GM12878 (cell line): ENCODE measurements around the gene PMF1.

Source experiments
- E4F1 ChIP-seq: fragments of 450-650 bp; IDR thresholded peaks from 2 replicates; pipeline ENCODE4 v1.6.1; 2018; ENCODE audit warnings: borderline replicate concordance, mild to moderate bottlenecking; ENCODE audit not compliant: partially characterized antibody
- FOXM1 ChIP-seq: IDR thresholded peaks from 2 replicates; pipeline ENCODE4 v1.6.1; 2012; ENCODE audit warnings: low read depth, mild to moderate bottlenecking, inconsistent platforms, low read length, moderate library complexity
- JUNB ChIP-seq: IDR thresholded peaks from 2 replicates; pipeline ENCODE4 v1.6.1; 2016; ENCODE audit warnings: antibody characterized with exemption, mild to moderate bottlenecking
- RBBP5 ChIP-seq: fragments of 200-600 bp; sonication (generic); conservative IDR thresholded peaks from 2 replicates; pipeline ENCODE4 v1.6.1; 2016
- SPI1 ChIP-seq: IDR thresholded peaks from 2 replicates; pipeline ENCODE4 v1.6.1; 2011; ENCODE audit warnings: low read depth, mild to moderate bottlenecking, low read length, moderate library complexity, borderline replicate concordance; ENCODE audit not compliant: insufficient read depth
- TF ChIP-seq, protein P1 (sequence below), 3 experiments: IDR thresholded peaks in 2 of 3; conservative IDR thresholded peaks in 1 of 3; 2 replicates each; pipeline ENCODE4 v1.5.1; 2011; ENCODE audit warnings: low read depth in 3 of 3, low read length in 3 of 3, mild to moderate bottlenecking in 3 of 3, control low read depth in 2 of 3, moderate library complexity in 2 of 3, inconsistent platforms in 1 of 3, mixed read lengths in 1 of 3; ENCODE audit not compliant: control insufficient read depth in 2 of 3, insufficient read depth in 1 of 3; ENCODE audit errors: extremely low read depth in 1 of 3

DNA sequence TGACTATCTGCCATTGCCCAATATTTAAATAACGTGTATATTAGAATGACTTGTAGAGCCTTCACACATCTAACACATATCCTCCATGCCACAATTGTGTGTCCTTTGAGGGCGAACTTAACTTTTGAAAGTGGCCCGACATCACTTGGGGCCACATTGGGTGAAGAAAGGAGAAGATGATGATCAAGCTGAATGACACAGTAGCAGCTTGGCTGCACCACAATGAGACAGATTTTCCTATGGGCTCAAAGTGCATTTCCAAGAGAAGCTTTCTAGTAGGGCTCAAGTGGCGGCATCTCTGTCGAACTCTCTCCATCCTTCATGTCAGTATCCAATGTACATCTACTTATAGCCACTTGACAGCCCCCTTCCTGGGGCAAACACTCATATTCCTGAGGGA, 25.4 kb downstream of the PMF1 start:
- TF ChIP-seq, protein P1, sequence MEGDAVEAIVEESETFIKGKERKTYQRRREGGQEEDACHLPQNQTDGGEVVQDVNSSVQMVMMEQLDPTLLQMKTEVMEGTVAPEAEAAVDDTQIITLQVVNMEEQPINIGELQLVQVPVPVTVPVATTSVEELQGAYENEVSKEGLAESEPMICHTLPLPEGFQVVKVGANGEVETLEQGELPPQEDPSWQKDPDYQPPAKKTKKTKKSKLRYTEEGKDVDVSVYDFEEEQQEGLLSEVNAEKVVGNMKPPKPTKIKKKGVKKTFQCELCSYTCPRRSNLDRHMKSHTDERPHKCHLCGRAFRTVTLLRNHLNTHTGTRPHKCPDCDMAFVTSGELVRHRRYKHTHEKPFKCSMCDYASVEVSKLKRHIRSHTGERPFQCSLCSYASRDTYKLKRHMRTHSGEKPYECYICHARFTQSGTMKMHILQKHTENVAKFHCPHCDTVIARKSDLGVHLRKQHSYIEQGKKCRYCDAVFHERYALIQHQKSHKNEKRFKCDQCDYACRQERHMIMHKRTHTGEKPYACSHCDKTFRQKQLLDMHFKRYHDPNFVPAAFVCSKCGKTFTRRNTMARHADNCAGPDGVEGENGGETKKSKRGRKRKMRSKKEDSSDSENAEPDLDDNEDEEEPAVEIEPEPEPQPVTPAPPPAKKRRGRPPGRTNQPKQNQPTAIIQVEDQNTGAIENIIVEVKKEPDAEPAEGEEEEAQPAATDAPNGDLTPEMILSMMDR (IDR thresholded peaks at IDR 0.05 in 2 of 3, conservative IDR thresholded peaks at IDR 0.05 in 1 of 3; ENCODE audit: control insufficient read depth in 2 of 3, extremely low read depth in 1 of 3, insufficient read depth in 1 of 3, low read depth in 3 of 3, low read length in 3 of 3), result no peak
- TF ChIP-seq FOXM1 (no peak), SPI1 (no peak), JUNB (no peak), E4F1 (no peak), RBBP5 (no peak)
